Loucy (cell line): ENCODE measurements around the gene CFH.

Source experiments
- EZH2phosphoT487 ChIP-seq: fragments of 200-600 bp; IDR thresholded peaks from 2 replicates; pipeline ENCODE4 v1.6.1; 2018; ENCODE audit warnings: antibody characterized with exemption, mild to moderate bottlenecking, moderate library complexity, borderline replicate concordance
- TF ChIP-seq, protein P1 (sequence below): fragments of 200-600 bp; sonication (generic); conservative IDR thresholded peaks from 2 replicates; pipeline ENCODE4 v1.5.1; 2014; ENCODE audit warnings: mild to moderate bottlenecking, antibody characterized with exemption, low read length

DNA sequence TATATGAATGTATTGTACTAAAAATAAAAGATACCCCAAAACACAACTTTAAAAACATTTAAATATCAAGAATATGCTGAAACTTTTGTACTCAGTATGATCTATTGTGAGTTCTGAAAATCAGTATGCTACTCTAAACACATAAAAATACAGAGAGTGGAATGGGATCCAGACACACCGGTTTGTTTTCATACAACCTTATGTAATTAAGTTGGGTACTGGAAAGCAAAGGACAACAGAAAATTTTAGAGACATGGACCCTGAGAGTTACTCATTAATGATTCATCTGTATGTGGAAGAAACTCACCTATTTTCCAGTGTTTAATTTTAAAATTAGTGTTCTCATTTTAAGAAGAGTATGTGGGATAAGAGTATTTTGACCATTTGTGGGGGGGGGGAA lies 121.9 kb downstream of the CFH start:
- TF ChIP-seq, protein P1, sequence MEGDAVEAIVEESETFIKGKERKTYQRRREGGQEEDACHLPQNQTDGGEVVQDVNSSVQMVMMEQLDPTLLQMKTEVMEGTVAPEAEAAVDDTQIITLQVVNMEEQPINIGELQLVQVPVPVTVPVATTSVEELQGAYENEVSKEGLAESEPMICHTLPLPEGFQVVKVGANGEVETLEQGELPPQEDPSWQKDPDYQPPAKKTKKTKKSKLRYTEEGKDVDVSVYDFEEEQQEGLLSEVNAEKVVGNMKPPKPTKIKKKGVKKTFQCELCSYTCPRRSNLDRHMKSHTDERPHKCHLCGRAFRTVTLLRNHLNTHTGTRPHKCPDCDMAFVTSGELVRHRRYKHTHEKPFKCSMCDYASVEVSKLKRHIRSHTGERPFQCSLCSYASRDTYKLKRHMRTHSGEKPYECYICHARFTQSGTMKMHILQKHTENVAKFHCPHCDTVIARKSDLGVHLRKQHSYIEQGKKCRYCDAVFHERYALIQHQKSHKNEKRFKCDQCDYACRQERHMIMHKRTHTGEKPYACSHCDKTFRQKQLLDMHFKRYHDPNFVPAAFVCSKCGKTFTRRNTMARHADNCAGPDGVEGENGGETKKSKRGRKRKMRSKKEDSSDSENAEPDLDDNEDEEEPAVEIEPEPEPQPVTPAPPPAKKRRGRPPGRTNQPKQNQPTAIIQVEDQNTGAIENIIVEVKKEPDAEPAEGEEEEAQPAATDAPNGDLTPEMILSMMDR = no peak
- TF ChIP-seq EZH2phosphoT487 = no peak
